CD4-positive, alpha-beta T cell treated with Interleukin-17A for 4 hours (primary cell): ENCODE measurements around the gene LIMS2.

Experiments
- DNase-seq: peaks from one replicate; pipeline ENCODE4 v3.0.0-alpha.2; 2020; ENCODE audit warnings: mixed read lengths

The LIMS2 gene

GRCh38 chr2:127644066-127645025 is 31.0 kb downstream of the LIMS2 start:
- no peak for DNase-seq

GRCh38 chr2:127643439-127644065 is 31.8 kb downstream of the LIMS2 start:
- DNase-seq: no peak

GRCh38 chr2:127642706-127643438 is 32.5 kb downstream of the LIMS2 start:
- DNase-seq: no peak

- peak; percentile 83 for DNase-seq
Measured at GRCh38 chr2:127641846-127642507, 33.4 kb downstream of the LIMS2 start.

GRCh38 chr2:127641133-127641532 is 34.2 kb downstream of the LIMS2 start:
- peak; percentile 50 for DNase-seq

GRCh38 chr2:127640082-127641072 is 35.0 kb downstream of the LIMS2 start:
- peak; percentile 61 for DNase-seq

GRCh38 chr2:127639111-127639474 is 36.2 kb downstream of the LIMS2 start:
- no peak for DNase-seq

GRCh38 chr2:127638361-127639110 is 36.8 kb downstream of the LIMS2 start:
- DNase-seq: no peak

- peak; percentile 57 for DNase-seq
Measured at GRCh38 chr2:127637725-127638252, 37.5 kb downstream of the LIMS2 start.

GRCh38 chr2:127637236-127637630 is 38.1 kb downstream of the LIMS2 start:
- no peak for DNase-seq

GRCh38 chr2:127636248-127637235 is 38.8 kb downstream of the LIMS2 start:
- DNase-seq: no peak

GRCh38 chr2:127635380-127636237 is 39.7 kb downstream of the LIMS2 start:
- DNase-seq: no peak

GRCh38 chr2:127634626-127635379 is 40.5 kb downstream of the LIMS2 start:
- DNase-seq: no peak

GRCh38 chr2:127634066-127634617 is 41.2 kb downstream of the LIMS2 start:
- DNase-seq: no peak

GRCh38 chr2:127633556-127634065 is 41.7 kb downstream of the LIMS2 start:
- no peak for DNase-seq

- DNase-seq: peak; percentile 40
Measured at GRCh38 chr2:127632592-127633489, 42.5 kb downstream of the LIMS2 start.
